HG02973 (cell line): Measurements from ENCODE around the gene MTCH1.
"Not testable (repeated sequence)": the region's sequence is repeated elsewhere in the genome, so short reads cannot be mapped to it uniquely, and the experiment has no call there.

Source experiments
- ATAC-seq: cut with Tn5 transposase; IDR thresholded peaks from one replicate; pipeline ENCODE4 v1.9.1; 2021; ENCODE audit warnings: moderate library complexity; ENCODE audit not compliant: unreplicated experiment

Gene MTCH1

DNA sequence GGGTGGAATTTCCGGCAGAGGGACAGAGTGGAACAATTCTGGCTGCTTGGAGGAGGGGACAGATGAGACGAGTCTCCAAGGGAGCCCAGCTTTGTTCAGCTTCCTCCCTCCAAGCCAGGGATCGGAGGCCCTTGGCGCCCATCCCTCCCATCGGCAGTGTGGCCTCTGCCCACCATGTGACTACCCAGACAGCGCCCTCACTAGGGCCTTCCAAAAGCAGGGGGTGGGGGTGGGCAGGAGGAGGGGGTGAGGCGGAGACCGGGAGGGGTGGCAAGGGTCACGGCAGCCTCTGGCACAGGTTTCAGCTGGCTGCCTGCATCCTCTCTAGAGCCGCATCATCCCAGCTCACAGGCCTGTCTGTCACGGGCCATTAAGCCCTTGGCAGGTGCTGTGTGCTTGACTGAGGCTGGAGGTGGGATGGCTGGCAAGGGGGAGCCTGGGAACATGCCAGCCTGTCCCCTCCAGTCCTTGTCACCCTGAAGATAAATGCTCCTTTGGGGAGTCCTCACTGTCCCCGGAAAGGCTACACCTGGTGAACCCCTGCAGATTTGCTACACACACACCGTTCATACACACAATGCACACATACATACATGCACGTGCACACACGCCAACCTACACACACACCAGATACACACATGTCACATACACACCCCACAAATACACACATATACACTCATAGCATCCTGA, 13.2 kb upstream of the MTCH1 start:
- ATAC-seq: no peak

DNA sequence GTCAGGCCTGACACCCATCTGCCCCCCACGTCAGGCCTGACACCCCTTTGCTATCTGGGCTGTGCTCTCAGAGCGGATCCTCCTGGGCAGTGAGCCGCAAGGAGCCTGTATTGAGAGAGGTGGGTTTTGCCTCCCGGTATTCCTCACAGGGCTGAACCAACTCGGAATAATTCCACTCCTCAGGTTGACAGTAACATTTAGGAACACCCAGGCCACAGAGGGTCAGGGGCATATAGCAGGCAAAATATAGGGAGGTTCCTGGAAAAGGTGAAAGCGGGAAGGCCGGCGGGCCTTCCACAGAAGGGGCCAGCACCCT, 12.7 kb upstream of the MTCH1 start:
- no peak for ATAC-seq

DNA sequence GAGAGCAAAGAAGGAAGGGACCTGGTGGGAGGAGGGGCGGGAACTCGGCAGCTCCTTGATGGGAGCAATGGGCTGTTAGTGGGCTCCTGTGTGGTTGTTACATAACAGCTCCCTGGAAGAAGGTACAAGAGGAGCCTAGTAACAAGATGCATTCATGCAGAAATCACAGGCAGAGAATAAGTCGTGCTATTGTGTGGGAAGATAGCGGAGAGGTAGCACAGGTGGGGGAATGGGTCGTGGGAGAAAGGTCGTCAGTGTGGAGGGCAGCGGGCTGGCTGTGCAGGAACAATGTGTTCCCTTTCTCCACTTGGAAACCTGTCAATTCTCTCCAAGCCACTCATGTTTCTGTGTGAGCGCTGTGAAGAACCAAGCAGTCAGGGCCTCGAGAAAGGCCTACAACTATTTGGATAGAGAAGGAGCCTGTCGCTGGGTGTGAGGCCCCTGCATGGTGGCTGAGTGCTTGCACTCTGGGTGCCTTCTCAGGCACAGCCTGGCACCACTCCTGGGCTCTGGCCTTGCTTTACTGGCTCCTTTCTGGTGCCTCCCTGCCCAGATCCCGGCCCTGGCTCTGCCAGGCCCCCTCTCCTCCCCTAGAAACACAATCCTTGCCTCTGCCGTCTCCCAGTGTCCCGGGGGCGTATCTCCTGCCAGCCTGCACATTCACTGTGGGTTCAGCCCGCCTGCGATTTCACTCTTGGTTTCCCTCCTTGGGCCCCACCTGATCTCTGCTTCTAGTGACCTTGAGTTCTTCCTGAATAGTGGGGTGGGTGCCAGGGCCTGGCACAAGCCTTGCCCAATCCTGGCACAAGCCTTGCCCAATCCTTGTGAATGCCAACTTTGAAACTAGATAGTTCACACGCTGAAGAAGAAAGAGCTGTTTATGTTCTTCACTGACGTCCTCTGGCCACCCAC, 12.1 kb upstream of the MTCH1 start:
- ATAC-seq: no peak

- ATAC-seq: not testable (repeated sequence)
These were observed 4.4 kb upstream of the MTCH1 start for GRCh38 chr6:36990401-36990800.

DNA sequence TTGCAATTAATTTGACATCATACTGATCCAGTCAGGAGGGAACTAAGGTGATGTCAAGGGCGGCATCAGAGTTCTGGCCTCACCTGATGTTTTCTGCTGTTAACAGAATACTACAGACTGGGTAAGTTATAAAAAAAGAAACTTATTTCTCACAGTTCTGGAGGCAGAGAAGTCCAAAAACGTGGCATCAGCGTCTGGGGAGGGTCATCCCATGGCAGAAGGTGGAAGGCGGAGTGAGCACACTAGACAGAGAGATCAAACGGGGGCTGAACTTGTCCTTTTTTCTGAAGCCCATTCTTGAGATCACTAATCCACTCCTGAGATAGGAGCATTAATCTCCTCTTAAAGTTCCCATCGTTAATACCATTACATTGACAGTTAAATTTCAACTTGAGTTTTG, 3.3 kb upstream of the MTCH1 start:
- ATAC-seq: no peak

DNA sequence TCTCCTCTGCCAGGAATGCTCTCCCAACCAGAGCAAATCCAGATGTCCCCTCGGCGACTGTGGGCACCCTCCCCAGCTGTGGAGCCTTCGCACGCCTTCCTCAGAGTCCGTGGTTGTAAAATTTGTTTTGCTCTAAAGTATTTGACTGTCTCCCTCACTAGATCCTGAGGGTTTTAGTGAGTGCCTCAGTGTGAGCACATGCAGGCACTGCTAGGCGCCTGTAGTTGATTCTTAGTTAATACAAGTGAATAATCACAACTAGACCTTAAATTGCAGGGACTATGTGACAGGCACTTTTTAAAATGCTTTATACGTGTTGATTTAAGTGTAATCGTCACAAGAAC, 680 bp upstream of the MTCH1 start:
- ATAC-seq: no peak

GRCh38 chr6:36985417-36985807, 584 bp downstream of the MTCH1 start:
- peak; percentile 2 for ATAC-seq

DNA sequence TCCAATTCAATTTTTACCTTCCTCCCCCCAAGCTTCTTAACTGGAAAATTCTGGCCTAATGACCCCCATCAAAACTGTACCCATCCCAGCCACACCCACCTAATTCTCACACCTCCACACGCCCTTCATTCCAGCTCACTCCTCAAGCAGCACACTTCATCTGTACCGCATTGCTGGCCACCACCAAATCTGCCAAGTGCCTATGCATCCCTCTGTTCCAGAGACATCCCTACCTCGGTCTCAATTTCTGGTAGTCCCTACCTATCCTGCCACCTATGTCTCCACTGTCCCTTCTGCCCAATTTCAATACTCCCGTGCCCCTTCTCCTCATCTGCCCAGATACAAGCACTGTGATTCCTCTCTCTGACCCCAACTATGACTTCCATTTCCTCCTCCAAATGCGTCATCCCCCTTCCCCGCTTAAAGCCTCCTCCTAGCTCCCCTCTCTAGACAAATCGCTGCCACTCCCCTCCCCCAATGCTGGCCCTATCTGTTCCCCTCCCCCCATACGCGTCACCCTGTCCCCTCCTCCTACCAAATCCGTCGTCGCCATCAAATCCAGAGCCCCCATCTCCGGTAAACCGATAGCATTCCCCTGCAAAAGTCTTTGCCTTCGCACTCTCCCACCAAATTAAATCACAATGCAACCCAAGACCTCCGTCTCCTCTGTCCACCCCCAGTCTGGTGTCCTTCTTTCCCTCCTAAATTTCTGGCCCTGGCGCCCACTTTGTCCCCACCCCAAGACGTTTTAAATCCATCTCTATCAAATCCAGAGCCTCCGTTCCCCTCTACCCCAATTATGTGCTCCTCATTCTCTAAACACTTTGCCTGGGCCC, 1.2 kb downstream of the MTCH1 start:
- ATAC-seq: no peak

- no peak for ATAC-seq
These were observed 2.5 kb downstream of the MTCH1 start for GRCh38 chr6:36983538-36983937.

GRCh38 chr6:36980876-36981619, 4.9 kb downstream of the MTCH1 start:
- ATAC-seq: no peak

DNA sequence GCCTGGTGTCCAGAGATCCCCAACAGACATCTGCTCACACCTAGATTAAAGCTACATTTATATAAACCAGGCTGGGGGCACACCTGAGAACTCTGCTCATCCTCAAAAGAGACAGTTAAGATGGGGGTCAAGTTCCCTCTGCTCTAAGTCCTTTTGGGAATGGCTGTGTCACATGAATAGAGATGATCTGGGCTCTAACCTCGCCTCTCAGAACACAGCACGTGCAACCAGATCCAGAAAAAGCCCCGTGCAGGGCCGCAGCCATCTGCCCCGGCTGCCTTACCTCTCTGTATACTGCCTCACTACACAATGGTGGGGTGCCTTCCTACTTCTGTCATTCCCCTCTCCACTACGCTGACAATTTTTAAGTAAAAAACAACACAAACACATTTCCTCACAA, 5.9 kb downstream of the MTCH1 start:
- ATAC-seq: no peak

GRCh38 chr6:36979347-36979742, 6.7 kb downstream of the MTCH1 start:
- ATAC-seq: no peak

GRCh38 chr6:36978421-36979346, 7.3 kb downstream of the MTCH1 start:
- ATAC-seq: no peak

- no peak for ATAC-seq
These were observed 8.5 kb downstream of the MTCH1 start for GRCh38 chr6:36977470-36977941.

- no peak for ATAC-seq
These were observed 9.1 kb downstream of the MTCH1 start for GRCh38 chr6:36976931-36977330.

GRCh38 chr6:36976509-36976908, 9.5 kb downstream of the MTCH1 start:
- no peak for ATAC-seq

GRCh38 chr6:36976007-36976264, 10.1 kb downstream of the MTCH1 start:
- ATAC-seq: no peak

DNA sequence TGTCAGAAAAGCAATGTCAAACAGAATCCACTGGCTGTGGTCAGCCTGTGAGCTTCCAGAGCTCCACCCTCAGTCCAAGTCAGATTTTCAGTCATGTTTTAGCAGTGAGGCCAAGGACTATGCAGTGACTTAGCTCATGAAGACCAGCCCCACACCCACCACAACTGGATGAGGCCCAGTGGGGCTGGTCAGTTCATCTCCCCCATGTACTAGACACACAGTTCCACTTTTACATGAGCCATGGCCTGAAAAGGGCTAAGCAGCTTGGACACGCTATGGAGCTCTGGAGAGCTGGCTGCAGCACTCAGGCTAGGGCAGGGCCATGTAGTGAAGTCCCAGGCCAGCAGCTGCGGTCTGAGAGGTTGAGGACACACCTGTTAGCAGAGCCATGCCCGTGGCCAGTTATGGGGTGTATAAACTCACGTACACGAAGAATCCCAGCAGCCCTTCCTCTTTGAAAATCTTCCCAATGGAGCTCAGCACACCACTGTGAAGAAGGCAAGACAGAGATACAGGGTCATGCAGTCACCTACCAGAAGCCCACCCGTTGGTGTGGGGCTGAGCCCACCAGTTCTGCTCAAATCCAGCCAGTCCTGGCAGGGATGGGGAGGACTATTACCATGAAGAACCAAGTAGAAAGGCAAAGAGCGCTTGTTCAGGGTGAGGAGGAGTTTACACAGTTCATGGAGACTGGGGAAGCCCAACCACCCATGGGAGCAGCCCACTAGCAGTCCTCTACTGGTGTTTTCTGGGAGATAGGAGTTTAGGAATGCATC, 10.6 kb downstream of the MTCH1 start:
- no peak for ATAC-seq

- ATAC-seq: no peak
These were observed 12.3 kb downstream of the MTCH1 start for GRCh38 chr6:36973647-36974046.
